ENCODE data around the gene ZNF143.
A peak's percentile ranks its signal among the peaks of the same experiment; 100 is the strongest.
"Not testable (repeated sequence)": the region's sequence is repeated elsewhere in the genome, so short reads cannot be mapped to it uniquely, and the experiment has no call there.

ZNF143 gene

DNA sequence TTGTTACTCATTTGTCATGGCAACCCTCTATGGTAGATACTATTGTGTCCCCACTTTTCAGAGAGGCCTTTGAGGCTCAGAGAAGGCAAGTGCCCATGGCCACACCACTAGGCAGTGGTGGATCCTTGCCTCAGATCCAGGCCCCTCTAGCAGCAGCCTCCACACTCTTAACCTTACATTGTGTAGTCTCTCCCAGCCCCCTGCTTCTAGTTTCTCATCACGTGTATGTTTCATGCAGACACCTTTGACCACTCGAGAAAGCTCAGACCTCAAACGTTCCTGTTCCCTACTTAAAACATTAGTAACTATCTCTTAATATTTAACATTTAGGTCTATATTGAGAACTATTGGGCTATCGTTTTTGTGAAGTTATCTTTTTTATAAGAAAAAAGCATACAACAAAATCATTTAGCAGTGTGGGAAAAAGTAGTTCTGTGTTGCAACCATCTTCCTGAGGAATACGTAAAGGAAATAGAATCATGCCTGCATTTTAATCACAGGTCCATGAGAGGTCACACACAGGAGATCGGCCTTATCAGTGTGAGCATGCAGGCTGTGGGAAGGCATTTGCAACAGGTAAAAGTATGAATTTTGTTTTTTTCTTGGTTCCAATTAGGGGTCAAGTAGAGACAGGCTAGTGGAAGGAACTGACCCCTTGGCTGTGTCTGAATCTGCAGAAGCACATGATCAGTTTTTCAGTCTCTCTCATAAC lies 35.1 kb downstream of the ZNF143 start:
- TF ChIP-seq, protein P1, sequence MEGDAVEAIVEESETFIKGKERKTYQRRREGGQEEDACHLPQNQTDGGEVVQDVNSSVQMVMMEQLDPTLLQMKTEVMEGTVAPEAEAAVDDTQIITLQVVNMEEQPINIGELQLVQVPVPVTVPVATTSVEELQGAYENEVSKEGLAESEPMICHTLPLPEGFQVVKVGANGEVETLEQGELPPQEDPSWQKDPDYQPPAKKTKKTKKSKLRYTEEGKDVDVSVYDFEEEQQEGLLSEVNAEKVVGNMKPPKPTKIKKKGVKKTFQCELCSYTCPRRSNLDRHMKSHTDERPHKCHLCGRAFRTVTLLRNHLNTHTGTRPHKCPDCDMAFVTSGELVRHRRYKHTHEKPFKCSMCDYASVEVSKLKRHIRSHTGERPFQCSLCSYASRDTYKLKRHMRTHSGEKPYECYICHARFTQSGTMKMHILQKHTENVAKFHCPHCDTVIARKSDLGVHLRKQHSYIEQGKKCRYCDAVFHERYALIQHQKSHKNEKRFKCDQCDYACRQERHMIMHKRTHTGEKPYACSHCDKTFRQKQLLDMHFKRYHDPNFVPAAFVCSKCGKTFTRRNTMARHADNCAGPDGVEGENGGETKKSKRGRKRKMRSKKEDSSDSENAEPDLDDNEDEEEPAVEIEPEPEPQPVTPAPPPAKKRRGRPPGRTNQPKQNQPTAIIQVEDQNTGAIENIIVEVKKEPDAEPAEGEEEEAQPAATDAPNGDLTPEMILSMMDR (IDR thresholded peaks at IDR 0.05; ENCODE audit: low read depth, low read length, missing control alignments) = no peak
- no peak for DNase-seq (ENCODE audit: extremely low read depth, low read depth)
- no peak overlapping the region for H3K4me3 ChIP-seq (replicated peaks; ENCODE audit: low read depth, low read length)

DNA sequence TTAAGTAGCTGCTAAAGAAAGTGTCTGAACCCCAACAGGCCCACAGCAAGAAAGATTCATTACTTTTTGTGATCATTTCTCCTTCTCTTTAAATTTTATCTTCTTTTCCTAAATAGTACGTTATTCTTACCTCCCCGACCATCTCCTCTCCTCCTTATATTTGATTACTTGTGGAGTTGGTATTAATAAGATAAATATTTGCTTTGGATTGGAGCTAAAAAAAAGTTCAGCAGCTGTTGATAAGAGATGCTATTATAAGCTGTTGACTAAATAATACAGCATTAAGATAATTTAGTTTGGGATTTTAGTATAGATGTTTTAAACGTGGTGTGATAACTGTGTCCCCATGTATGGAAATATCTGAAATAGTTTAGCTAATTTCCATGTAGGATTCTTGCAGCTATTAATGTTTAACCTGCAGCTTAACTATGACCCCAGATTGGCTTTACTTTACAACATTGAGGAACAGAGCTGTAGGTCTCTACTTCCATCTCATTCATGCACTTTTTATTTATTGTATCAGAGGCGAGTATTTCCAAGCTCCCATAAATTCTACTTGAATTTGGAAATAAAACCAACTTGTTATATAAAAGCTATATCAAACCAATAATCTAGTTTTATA lies 37.8 kb downstream of the ZNF143 start:
- no peak for DNase-seq (ENCODE audit: extremely low read depth, low read depth)
- TF ChIP-seq, protein P1 (IDR thresholded peaks at IDR 0.05; ENCODE audit: low read depth, low read length, missing control alignments) = no peak
- H3K4me3 ChIP-seq (replicated peaks; ENCODE audit: low read depth, low read length) = no peak overlapping the region

DNA sequence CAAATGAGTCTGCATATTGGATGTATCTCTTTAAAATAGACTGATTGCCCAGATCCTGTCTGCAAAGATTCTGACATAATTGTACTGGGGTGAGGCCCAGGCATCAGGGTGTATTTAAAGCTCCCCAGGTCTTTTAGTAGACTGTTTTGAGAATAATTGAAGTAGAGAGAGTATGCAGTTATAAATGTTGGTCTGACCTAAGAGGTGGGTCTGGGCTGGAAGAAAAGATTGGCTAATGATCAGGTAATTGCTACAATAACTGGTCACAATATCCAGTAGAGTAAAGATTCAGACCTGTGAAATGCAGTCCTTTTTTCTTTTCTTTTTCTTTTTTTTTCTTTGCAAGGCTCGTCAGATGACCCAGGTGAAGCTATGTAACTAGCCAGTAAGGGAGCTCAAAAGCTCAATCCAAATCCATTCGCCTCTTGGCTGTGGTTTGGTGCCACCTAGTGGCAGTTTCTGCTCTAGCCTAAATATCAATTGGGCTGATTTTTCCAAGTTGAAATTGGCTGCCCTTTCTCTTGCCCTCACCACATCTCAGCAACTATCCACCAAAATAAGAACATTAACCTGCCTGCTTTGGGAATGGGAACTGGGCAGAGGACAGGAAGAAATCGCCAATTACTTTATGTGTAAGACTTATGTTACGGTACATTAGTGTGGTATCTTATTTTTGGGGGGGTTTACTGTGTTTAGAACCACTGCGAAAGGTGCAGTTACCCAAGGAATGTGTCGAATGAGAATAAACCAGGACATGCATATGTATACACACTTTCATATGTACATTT lies 45.9 kb downstream of the ZNF143 start:
- H3K4me3 ChIP-seq (replicated peaks; ENCODE audit: low read depth, low read length) = no peak overlapping the region
- peak; percentile 54 for DNase-seq (ENCODE audit: extremely low read depth, low read depth)
- TF ChIP-seq, protein P1 (IDR thresholded peaks at IDR 0.05; ENCODE audit: low read depth, low read length, missing control alignments) = peak; percentile 93

DNA sequence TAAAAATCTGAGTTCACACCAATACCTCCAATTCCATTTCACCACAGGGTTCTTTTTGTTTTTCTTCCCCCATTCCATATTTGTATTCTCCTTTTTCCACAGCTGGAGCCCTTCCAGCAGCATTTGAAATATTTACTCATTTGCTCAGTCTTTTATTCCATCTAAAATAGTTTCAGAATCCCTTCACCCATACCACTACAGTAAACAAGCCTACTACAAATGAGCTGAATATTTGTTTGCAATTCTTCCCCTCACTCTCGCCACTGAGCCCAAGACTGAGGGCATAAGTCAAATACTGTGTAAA lies 46.4 kb downstream of the ZNF143 start:
- TF ChIP-seq, protein P1 (IDR thresholded peaks at IDR 0.05; ENCODE audit: low read depth, low read length, missing control alignments) = no peak
- no peak for DNase-seq (ENCODE audit: extremely low read depth, low read depth)
- H3K4me3 ChIP-seq (replicated peaks; ENCODE audit: low read depth, low read length) = no peak overlapping the region

DNA sequence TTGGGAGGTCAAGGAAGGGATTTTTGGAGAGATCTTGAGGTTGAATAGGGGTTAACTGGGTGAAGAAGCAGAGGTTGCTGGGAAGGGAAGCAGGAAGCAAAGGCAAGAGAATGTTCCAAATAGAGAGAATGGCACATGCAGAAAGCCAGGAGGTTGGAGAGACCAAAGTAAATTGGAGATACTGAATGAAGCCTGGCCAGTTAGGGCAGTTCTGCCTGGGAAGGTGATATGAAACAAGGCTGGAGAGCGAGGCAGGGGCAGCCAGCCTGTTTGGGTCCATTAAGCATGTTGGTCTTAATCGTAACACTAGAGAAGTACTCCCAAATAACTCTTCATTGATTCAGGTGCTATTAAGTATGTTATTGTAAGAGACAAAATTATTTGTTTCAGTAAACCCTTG lies 48.2 kb downstream of the ZNF143 start:
- TF ChIP-seq, protein P1 (IDR thresholded peaks at IDR 0.05; ENCODE audit: low read depth, low read length, missing control alignments) = no peak
- no peak overlapping the region for H3K4me3 ChIP-seq (replicated peaks; ENCODE audit: low read depth, low read length)
- DNase-seq (ENCODE audit: extremely low read depth, low read depth) = no peak

DNA sequence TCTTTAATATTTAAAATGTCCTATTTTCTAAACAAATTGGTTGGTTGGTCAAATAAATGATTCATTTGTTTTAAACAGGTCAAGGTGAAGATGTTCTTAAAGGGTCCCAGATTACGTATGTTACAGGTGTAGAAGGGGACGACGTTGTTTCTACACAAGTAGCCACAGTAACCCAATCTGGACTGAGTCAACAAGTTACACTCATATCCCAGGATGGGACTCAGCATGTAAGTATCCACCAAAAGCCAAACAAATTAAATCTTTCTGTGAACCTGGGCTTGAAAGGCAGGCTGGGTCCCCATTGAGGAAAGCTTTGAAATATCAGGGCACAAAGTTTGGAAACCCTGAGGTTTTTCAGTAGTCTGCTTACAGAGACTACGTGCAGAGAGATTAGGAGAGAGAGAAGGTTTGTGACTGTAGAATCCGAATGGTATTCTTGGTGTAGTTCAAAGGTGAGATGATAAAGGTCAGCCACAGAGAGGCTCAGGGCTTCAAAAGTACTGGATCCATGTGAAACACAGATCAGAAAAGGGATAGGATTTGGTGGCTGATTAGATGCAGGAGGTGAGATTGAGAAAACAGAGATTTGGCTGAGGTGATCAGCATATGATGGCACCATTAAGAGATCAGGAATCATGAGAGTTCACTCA lies 51.7 kb downstream of the ZNF143 start:
- no peak overlapping the region for H3K4me3 ChIP-seq (replicated peaks; ENCODE audit: low read depth, low read length)
- TF ChIP-seq, protein P1 (IDR thresholded peaks at IDR 0.05; ENCODE audit: low read depth, low read length, missing control alignments) = no peak
- no peak for DNase-seq (ENCODE audit: extremely low read depth, low read depth)

DNA sequence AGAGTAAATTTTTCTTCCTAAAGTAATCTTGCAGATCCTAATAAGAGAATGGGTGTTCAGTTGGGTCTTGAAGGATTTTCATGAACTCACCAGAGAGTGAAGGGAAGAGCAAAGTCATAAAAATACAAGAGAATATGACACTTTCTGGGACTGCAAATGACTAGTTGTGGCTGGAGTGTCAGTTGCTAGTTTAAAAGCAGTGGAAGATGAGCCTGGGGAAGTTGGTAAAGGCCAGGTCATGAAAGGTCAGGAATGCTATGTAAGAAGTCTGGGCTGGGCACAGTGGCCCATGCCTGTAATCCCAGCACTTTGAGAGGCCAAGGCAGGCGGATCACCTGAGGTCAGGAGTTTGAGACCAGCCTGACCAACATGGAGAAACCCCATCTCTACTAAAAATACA lies 53.8 kb downstream of the ZNF143 start:
- H3K4me3 ChIP-seq (replicated peaks; ENCODE audit: low read depth, low read length); DNase-seq (ENCODE audit: extremely low read depth, low read depth): not testable (repeated sequence)

All from HFF-Myc (cell line).